VCaP (cell line): ENCODE measurements around the gene STK35.
A peak's percentile ranks its signal among the peaks of the same experiment; 100 is the strongest.
"Not testable (repeated sequence)": the region's sequence is repeated elsewhere in the genome, so short reads cannot be mapped to it uniquely, and the experiment has no call there.

Experiments
- H3K27ac ChIP-seq: fragments of 450-650 bp; 2 replicates; pipeline ENCODE4 v1.5.1; 2017
- TF ChIP-seq, protein P1 (sequence below): fragments of 450-650 bp; conservative IDR thresholded peaks from 2 replicates; pipeline ENCODE4 v1.5.1; 2017; ENCODE audit warnings: mild to moderate bottlenecking, moderate library complexity

Gene STK35

DNA sequence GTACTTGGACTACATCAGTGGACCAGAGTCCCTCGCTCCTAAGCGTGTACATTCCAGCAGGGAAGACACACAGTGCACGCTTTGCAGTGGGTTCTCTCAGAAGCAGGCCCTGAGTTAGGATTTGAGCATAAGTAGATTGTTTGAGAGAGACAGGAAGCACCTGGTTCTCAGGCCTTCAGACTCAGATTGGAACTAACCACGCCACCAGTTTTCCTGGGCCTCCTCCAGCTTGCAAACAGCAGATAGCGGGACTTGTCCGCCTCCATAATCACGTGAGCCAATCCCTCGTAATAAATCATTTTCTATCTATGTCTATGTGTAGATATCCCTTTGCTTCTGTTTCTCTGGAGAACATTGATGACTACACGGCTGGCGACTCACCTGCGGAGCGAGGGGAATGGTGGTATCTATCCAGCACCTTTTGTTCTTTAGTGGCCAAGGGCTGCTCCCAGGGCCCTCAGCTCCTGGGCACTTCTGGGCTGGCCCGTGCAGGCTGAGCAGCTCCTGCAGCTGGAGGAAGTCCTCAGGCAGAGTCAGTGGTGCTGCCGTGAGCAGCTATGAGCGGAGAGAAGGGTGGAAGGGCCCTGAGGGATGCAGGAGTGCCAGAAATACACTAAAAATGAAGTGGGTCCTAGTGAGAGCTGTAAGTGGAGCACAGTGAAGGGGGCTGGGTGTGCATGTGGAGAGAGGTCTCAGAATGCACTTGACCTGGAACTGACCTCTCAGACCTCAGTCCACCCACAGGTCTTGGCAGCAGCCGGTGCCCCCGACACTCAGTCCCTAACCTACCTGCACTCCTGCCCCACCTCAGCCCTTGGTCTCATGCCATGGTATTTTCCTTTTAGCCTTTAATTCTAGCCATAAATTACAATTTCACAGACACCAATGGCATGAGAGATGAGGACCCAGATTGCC, 76.9 kb downstream of the STK35 start:
- TF ChIP-seq, protein P1, sequence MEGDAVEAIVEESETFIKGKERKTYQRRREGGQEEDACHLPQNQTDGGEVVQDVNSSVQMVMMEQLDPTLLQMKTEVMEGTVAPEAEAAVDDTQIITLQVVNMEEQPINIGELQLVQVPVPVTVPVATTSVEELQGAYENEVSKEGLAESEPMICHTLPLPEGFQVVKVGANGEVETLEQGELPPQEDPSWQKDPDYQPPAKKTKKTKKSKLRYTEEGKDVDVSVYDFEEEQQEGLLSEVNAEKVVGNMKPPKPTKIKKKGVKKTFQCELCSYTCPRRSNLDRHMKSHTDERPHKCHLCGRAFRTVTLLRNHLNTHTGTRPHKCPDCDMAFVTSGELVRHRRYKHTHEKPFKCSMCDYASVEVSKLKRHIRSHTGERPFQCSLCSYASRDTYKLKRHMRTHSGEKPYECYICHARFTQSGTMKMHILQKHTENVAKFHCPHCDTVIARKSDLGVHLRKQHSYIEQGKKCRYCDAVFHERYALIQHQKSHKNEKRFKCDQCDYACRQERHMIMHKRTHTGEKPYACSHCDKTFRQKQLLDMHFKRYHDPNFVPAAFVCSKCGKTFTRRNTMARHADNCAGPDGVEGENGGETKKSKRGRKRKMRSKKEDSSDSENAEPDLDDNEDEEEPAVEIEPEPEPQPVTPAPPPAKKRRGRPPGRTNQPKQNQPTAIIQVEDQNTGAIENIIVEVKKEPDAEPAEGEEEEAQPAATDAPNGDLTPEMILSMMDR = no peak
- peak overlapping the region; percentile 30; the same call in 1 of the 2 replicates for H3K27ac ChIP-seq

DNA sequence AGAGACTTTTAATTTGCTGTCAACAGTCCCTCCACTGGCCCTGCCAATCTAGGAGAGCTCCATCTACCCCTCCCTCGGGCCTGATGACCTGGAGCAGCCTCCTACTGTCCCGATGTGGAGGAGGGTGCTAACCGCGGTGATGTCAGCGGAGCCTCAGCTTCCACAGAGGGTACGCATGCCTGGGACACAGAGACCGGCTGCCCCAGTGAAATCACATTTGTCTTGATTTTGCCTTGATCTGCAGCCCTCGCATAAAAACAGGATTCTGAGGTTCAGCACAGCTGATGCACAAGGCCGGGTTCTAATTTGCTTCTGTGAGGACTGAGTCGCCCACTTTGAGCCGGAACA, 77.6 kb downstream of the STK35 start:
- TF ChIP-seq, protein P1 = no peak
- H3K27ac ChIP-seq = no peak overlapping the region

DNA sequence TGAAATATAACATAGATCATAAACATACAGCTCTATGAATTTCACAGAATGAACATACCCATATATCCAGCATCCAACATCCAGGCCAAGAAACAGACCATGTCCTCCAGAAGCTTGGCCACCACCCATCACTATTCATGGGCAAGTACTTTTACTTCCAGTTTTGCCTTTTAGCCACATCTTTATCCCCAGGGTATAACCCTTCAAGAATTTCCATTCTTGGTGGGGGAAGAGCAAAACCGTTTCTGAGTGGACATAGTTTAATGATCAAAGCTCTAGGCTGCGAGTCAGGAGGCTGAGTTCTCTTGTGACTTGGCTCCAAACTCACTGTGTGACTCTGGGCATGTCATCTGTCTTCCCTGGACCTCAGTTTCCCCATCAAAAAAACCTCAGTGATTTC, 78.3 kb downstream of the STK35 start:
- no peak overlapping the region for H3K27ac ChIP-seq

DNA sequence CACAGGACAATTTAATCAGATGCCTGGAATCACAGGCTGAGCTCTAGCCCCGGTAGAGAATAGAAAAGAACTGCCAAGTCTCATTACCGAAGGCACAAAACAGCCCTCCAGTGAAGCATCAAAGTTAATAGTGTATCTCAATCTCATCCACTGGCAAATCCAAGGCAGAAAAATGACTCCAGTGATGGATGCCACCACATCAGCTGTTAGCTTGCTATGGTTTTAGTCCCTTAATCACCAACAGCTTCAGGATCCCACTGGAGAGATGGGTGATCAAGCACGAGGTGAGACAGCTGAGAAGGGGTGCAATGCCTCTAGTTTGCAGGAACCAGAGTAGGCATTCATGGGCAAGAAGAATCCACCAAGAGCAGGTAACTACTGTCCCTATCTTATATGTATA, 81.8 kb downstream of the STK35 start:
- H3K27ac ChIP-seq = no peak overlapping the region
- TF ChIP-seq, protein P1 = no peak

More for the DNA sequence above, 78.3 kb downstream of the STK35 start:
- TF ChIP-seq, protein P1 = no peak

DNA sequence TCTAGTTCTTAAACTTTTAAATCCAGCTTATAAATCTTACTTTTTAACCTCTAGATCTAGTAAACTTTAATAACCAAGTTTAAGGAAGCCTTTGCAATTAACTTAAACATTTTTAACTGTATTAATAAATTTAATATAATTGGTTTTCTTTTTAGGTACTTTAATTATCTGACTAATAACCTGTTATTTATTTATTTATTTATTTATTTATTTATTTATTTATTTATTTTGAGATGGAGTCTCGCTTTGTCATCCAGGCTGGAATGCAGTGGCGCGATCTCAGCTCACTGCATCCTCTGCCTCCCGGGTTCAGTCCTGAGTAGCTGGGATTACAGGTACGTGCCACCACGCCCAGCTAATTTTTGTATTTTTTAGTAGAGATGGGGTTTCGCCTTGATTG, 83.3 kb downstream of the STK35 start:
- not testable (repeated sequence) for H3K27ac ChIP-seq

DNA sequence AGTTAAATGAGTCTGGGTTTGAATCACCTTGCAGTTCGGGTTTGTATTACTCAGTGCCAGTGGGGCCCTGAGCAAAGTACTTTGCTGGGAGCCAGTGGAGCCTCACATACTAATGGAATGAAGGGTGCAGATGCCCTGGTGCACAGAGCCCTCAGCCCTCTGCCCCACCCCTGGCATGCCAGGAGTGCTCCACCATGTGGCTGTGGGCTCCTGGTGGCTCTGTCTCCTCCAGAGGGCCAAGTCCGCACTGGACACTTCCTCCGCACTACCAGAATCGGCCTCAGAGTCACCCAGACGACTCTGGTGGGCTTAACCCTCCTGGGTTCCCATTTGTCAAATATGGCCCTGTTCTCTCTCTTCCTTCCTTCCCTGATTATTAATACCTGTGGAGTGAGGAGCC, 94.0 kb downstream of the STK35 start:
- TF ChIP-seq, protein P1 = no peak; the same call in 1 of the 2 replicates
- H3K27ac ChIP-seq = no peak overlapping the region

DNA sequence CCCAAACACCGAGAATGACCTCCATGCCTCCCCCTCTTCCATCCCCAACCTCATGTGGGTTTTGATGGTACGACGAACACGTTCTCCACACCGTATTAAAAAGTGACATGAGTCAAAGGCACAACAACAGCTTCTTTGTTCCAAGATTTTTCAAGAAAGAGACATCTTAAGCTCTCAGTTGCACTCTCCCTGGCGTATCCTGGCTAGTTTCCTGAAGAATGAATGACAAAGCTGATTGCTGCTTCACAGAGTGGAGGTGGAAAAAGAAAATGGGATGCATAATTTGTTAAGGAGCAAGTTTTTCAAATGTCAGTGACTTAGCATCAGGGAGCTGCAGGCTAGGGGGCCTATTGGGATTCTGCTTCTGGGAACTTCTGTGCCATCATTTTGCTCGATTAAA, 95.5 kb downstream of the STK35 start:
- H3K27ac ChIP-seq = no peak overlapping the region

More for the DNA sequence above, 95.5 kb downstream of the STK35 start:
- TF ChIP-seq, protein P1 = no peak
